Psoas muscle (tissue), 8 donors: ENCODE data around the gene TBC1D22A. TPM values are rescaled to one million over a fixed set of nuclear protein-coding genes. Genes with fewer than 3 reads are reported as not detected.

ENCODE experiments used
- ATAC-seq, 4 donors: fragments of 200-7000 bp; cut with Tn5 transposase; one replicate each; pipeline ENCODE4 v1.9.1; 2020; ENCODE audit warnings: moderate library complexity in 3 of 4, mild to moderate bottlenecking in 2 of 4
- DNase-seq, 2 donors: peaks; one replicate each; pipeline ENCODE4 v3.0.0-alpha.2; 2020
- H3K27ac ChIP-seq: fragments of 200-600 bp; one replicate; pipeline ENCODE4 v1.8.0; 2022
- H3K27me3 ChIP-seq, 3 donors: fragments of 200-600 bp in 1 of 3; one replicate each; pipeline versions ENCODE4 v1.6.1 to v1.8.0; 2013 to 2022; ENCODE audit warnings: low read length in 2 of 3, mild to moderate bottlenecking in 2 of 3, moderate library complexity in 1 of 3; ENCODE audit not compliant: insufficient read depth in 3 of 3
- H3K36me3 ChIP-seq, 2 donors: fragments of 200-600 bp in 1 of 2; one replicate each; pipeline versions ENCODE4 v1.6.1 to v1.8.0; 2013 to 2022; ENCODE audit warnings: low read depth in 1 of 2, mild to moderate bottlenecking in 1 of 2, moderate library complexity in 1 of 2; ENCODE audit not compliant: insufficient read depth in 1 of 2
- H3K4me1 ChIP-seq: fragments of 200-600 bp; one replicate; pipeline ENCODE4 v1.8.0; 2022
- H3K4me3 ChIP-seq: fragments of 200-600 bp; one replicate; pipeline ENCODE4 v1.8.0; 2022; ENCODE audit warnings: mild to moderate bottlenecking
- H3K9me3 ChIP-seq: fragments of 200-600 bp; one replicate; pipeline ENCODE4 v1.8.0; 2022
- CTCF ChIP-seq: fragments of 200-600 bp; IDR thresholded peaks from one replicate; pipeline ENCODE4 v1.8.0; 2022; ENCODE audit warnings: antibody characterized with exemption
- WGBS, 3 donors: extraction: QIAGEN DNeasy Blood & Tissue Kit; methylation state at CpG; one replicate each; pipeline versions ENCODE4 v1.1.6 to v1.1.7; 2013; 5-methylcytosine and 5-hydroxymethylcytosine counted together
- intact Hi-C, 2 donors: fragments of 100-400 bp; cut with DNase I; formaldehyde crosslinking; loops; one replicate each; pipeline versions ENCODE4 v1.11.0 to v1.14.2; 2022
- polyA plus RNA-seq, 3 donors: library from polyadenylated mRNA; stranded (reverse); fragments of 200-250 nt; gene quantifications; one replicate each; pipeline ENCODE4 v1.2.3, GENCODE V29; 2013
- total RNA-seq, 4 donors: library from RNA; stranded (reverse); fragmentation: NEBNext Ultra II Directional in 2 of 4; extraction: Animal tissue kit (Norgen Biotek cat#: 25700) in 2 of 4; gene quantifications; one replicate each; pipeline versions ENCODE4 v1.2.1 to v1.2.4, GENCODE V29; 2021 to 2023
- donor health status: healthy with polysubstance abuse.
- donor health status: DM: no; HTN: no; CAD: no; lungs with moderate emphysema.
- donor health status: Bipolar disorder and iron deficiency.
- donor health status: healthy.
- donor health status: DM: yes; HTN: yes; CAD: no.
- donor health status: DM: no; HTN: no; CAD: no.
- donor health status: DM: no; HTN: no; CAD: no.
- donor health status: DM: yes; HTN: yes; CAD: no.

Gene TBC1D22A
- total and polyA plus RNA-seq, 7 donors, result 11.7 to 25.0 (median 18.9) TPM

GRCh38 chr22:47052236-47053012 is 290.0 kb downstream of the TBC1D22A start:
- Histone ChIP-seq H3K4me3 (no peak overlapping the region), H3K9me3 (no peaks in the 10 kb centered on the region), H3K27ac (no peak overlapping the region), H3K36me3 (no peaks in the 10 kb centered on the region), H3K4me1 (no peaks in the 10 kb centered on the region), H3K27me3 (no peaks in the 10 kb centered on the region)
- no peak for TF ChIP-seq CTCF
- 94 to 96% (median 96%) methylated on average over 19 of the region's 19 CpGs for WGBS, 3 donors
- intact Hi-C loops, result no loop called here
- DNase-seq (no peak), ATAC-seq (no peak)

GRCh38 chr22:47053013-47053725 is 290.7 kb downstream of the TBC1D22A start:
- 80 to 90% (median 86%) methylated on average over 14 of the region's 14 CpGs for WGBS, 3 donors
- intact Hi-C loops, result no loop called here
- TF ChIP-seq CTCF, result no peak
- Histone ChIP-seq H3K27ac (no peak overlapping the region), H3K4me1 (no peaks in the 10 kb centered on the region), H3K27me3 (no peaks in the 10 kb centered on the region), H3K9me3 (no peaks in the 10 kb centered on the region), H3K36me3 (no peaks in the 10 kb centered on the region), H3K4me3 (no peak overlapping the region)
- DNase-seq (no peak), ATAC-seq (no peak)

GRCh38 chr22:47053726-47054141 is 291.3 kb downstream of the TBC1D22A start:
- no peak for DNase-seq
- Histone ChIP-seq H3K27ac (no peak overlapping the region), H3K4me3 (no peak overlapping the region), H3K36me3 (no peaks in the 10 kb centered on the region), H3K4me1 (no peaks in the 10 kb centered on the region), H3K27me3 (no peaks in the 10 kb centered on the region), H3K9me3 (no peaks in the 10 kb centered on the region)
- ATAC-seq, result no peak
- intact Hi-C loops, result no loop called here
- TF ChIP-seq CTCF, result no peak
- 91 to 95% (median 93%) methylated on average over 12 of the region's 12 CpGs for WGBS, 3 donors

GRCh38 chr22:47054231-47055072 is 292.0 kb downstream of the TBC1D22A start:
- no peaks in the 10 kb centered on the region for H3K4me1 ChIP-seq
- 93 to 95% (median 95%) methylated on average over 28 of the region's 28 CpGs for WGBS, 3 donors
- intact Hi-C loops, result no loop called here
- H3K36me3 ChIP-seq, result no peaks in the 10 kb centered on the region
- ATAC-seq (no peak), DNase-seq (no peak)
- no peak overlapping the region for H3K27ac ChIP-seq
- H3K9me3 ChIP-seq, result no peaks in the 10 kb centered on the region
- H3K27me3 ChIP-seq, result no peaks in the 10 kb centered on the region
- no peak for TF ChIP-seq CTCF
- H3K4me3 ChIP-seq, result no peak overlapping the region
